HepG2 (cell line): ENCODE measurements around the gene HHIPL2. TPM values are rescaled to one million over a fixed set of nuclear protein-coding genes. Genes with fewer than 3 reads are reported as not detected.

Experiments used
- CEBPB ChIP-seq: IDR thresholded peaks from 2 replicates; pipeline ENCODE4 v1.6.1; 2011; ENCODE audit warnings: low read depth, low read length, improper control_type of control experiment, borderline replicate concordance
- FOXK1 ChIP-seq: sonication (generic); formaldehyde crosslinking; IDR thresholded peaks from 2 replicates; pipeline ENCODE4 v1.4.0; 2020; ENCODE audit warnings: low read depth, missing genetic modification reagents, borderline replicate concordance
- JUNB ChIP-seq: sonication (generic); formaldehyde crosslinking; IDR thresholded peaks from 2 replicates; pipeline ENCODE4 v1.8.0; 2022; ENCODE audit warnings: missing genetic modification reagents, mild to moderate bottlenecking, borderline replicate concordance
- KLF13 ChIP-seq: sonication (generic); formaldehyde crosslinking; IDR thresholded peaks from 2 replicates; pipeline ENCODE4 v1.4.0; 2020; ENCODE audit warnings: mild to moderate bottlenecking, missing genetic modification reagents
- KLF16 ChIP-seq, 2 experiments: sonication (generic) in 1 of 2; formaldehyde crosslinking in 1 of 2; IDR thresholded peaks; 2 replicates each; pipeline versions ENCODE4 v1.6.1 to v1.8.0; 2016 to 2023; ENCODE audit warnings: missing genetic modification reagents in 2 of 2, missing compliant biosample characterization in 1 of 2
- MAFF ChIP-seq: IDR thresholded peaks from 2 replicates; pipeline ENCODE4 v1.6.1; 2011; ENCODE audit warnings: low read depth, low read length, improper control_type of control experiment
- MIXL1 ChIP-seq: IDR thresholded peaks from 2 replicates; pipeline ENCODE4 v1.6.1; 2016
- SPEN ChIP-seq: sonication (generic); formaldehyde crosslinking; IDR thresholded peaks from 2 replicates; pipeline ENCODE4 v1.5.1; 2020; ENCODE audit warnings: low read depth, mild to moderate bottlenecking, missing genetic modification reagents
- ZBTB1 ChIP-seq: sonication (generic); formaldehyde crosslinking; IDR thresholded peaks from 2 replicates; pipeline ENCODE4 v1.4.0; 2020; ENCODE audit warnings: missing genetic modification reagents, borderline replicate concordance
- ZNF383 ChIP-seq: sonication (generic); formaldehyde crosslinking; IDR thresholded peaks from 2 replicates; pipeline ENCODE4 v1.4.0; 2020; ENCODE audit warnings: missing genetic modification reagents, mild to moderate bottlenecking, borderline replicate concordance
- ZNF430 ChIP-seq: sonication (generic); formaldehyde crosslinking; IDR thresholded peaks from 2 replicates; pipeline ENCODE4 v1.9.0; 2021; ENCODE audit warnings: mild to moderate bottlenecking, missing genetic modification reagents
- ZNF546 ChIP-seq: sonication (generic); formaldehyde crosslinking; conservative IDR thresholded peaks from 2 replicates; pipeline ENCODE4 v1.8.1; 2023; ENCODE audit warnings: mild to moderate bottlenecking, missing genetic modification reagents
- ZNF652 ChIP-seq: IDR thresholded peaks from 2 replicates; pipeline ENCODE4 v1.6.1; 2016; ENCODE audit warnings: low read depth, borderline replicate concordance
- ZNF780A ChIP-seq: sonication (generic); formaldehyde crosslinking; IDR thresholded peaks from 2 replicates; pipeline ENCODE4 v1.8.0; 2022; ENCODE audit warnings: mild to moderate bottlenecking, missing genetic modification reagents, moderate library complexity
- ZSCAN22 ChIP-seq: sonication (generic); formaldehyde crosslinking; IDR thresholded peaks from 2 replicates; pipeline ENCODE4 v1.4.0; 2020; ENCODE audit warnings: mild to moderate bottlenecking, missing genetic modification reagents
- polyA plus RNA-seq, 8 experiments: library from polyadenylated mRNA; depleted of rRNA in 3 of 8; stranded (reverse) in 7 of 8; unstranded in 1 of 8; fragments of >200 nt; fragmentation: Illumina TruSeq in 4 of 8; extraction: Trizol in 4 of 8; gene quantifications; 2 replicates each; pipeline versions ENCODE4 v1.2.1 to v1.2.3, GENCODE V29; 2011 to 2016; ENCODE audit warnings: low read depth in 4 of 8, missing spikeins in 1 of 8, mixed read lengths in 1 of 8; ENCODE audit not compliant: insufficient read depth in 1 of 8
- total RNA-seq, 5 experiments: library from RNA; depleted of rRNA; stranded (reverse); fragments of >200 nt; fragmentation: Illumina TruSeq; extraction: Trizol; gene quantifications; 2 replicates each; pipeline ENCODE4 v1.2.3, GENCODE V29; 2016; ENCODE audit warnings: low read depth in 1 of 5
- TF ChIP-seq, protein P1 (sequence below): sonication (generic); formaldehyde crosslinking; IDR thresholded peaks from 2 replicates; pipeline ENCODE4 v1.4.0; 2020; ENCODE audit warnings: missing genetic modification reagents
- TF ChIP-seq, protein P2 (sequence below): sonication (generic); formaldehyde crosslinking; IDR thresholded peaks from 2 replicates; pipeline ENCODE4 v1.4.0; 2020; ENCODE audit warnings: missing genetic modification reagents, mild to moderate bottlenecking, borderline replicate concordance
- TF ChIP-seq, protein P3 (sequence below): sonication (generic); formaldehyde crosslinking; IDR thresholded peaks from 2 replicates; pipeline ENCODE4 v1.5.0; 2020; ENCODE audit warnings: mild to moderate bottlenecking, missing genetic modification reagents, moderate library complexity
- TF ChIP-seq, protein P4 (sequence below): sonication (generic); formaldehyde crosslinking; IDR thresholded peaks from 2 replicates; pipeline ENCODE4 v1.4.0; 2020; ENCODE audit warnings: missing genetic modification reagents

Gene HHIPL2
- total and polyA plus RNA-seq, 2 of the 13 experiments (the other 11 are each of a cell fraction or from before 2014, with no cell fraction given) = 0.53 to 1.3 TPM

DNA sequence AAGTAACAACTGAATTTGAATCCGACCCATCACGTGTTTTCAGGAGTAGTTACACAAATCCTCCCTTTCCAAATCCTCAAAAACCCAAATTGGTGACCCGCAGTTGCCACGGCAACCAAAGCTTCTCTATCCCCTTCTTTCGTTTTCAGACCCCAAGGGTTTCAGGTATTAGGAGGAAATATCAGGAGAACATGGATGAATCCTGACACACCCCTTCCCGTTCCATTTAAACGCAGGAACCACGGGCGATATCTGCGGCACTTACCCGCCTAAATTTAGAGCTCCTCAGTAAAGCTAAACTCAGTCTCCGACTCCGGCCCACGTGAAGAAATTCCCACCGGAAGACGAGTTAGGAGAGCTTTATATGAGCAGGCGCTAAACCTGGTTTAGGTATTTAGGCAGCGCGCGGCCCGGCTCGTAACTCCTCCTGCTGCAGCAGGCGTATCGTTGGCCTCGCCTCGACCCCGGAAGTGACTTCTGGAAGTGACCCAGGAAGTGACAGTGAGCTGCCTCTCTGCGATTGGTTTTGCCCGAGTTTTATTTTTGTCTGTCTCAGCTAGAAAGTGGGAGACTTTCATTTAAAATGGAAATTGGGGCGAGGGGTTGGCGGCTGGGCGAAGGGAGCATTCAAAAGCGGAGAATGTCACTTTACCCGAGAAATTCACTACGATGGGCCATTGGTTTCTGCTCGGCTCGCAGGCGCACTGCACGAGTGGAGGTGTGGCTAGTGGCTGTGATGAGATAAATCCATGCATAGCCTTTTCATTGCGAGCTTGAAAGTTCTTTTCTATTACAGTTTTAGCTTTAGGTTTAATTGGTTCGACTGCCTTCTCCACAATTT lies 41.8 kb upstream of the HHIPL2 start, which contains the start of gene TAF1A (continued):
- TF ChIP-seq FOXK1 (CRISPR knock-in tag) (peak; percentile 62; the same call in 1 of the 2 replicates), ZNF383 (CRISPR knock-in tag) (no peak), MAFF (peak; percentile 49; the same call in 1 of the 2 replicates), MIXL1 (0 out of 2 replicates have a peak, but pooled peaks have one; percentile 5), JUNB (CRISPR knock-in tag) (no peak), ZNF652 (CRISPR knock-in tag) (no peak), SPEN (CRISPR knock-in tag) (peak; percentile 41; the same call in 1 of the 2 replicates), ZBTB1 (CRISPR knock-in tag) (no peak), KLF13 (CRISPR knock-in tag) (no peak), ZNF780A (no peak), ZSCAN22 (no peak), ZNF430 (CRISPR knock-in tag) (no peak), ZNF546 (peak; percentile 47; the same call in 1 of the 2 replicates), KLF16 (CRISPR knock-in tag; IDR thresholded peaks at IDR 0.05) (no peak; a peak in 1 of 4 replicates), CEBPB (no peak)
- TF ChIP-seq, protein P1, sequence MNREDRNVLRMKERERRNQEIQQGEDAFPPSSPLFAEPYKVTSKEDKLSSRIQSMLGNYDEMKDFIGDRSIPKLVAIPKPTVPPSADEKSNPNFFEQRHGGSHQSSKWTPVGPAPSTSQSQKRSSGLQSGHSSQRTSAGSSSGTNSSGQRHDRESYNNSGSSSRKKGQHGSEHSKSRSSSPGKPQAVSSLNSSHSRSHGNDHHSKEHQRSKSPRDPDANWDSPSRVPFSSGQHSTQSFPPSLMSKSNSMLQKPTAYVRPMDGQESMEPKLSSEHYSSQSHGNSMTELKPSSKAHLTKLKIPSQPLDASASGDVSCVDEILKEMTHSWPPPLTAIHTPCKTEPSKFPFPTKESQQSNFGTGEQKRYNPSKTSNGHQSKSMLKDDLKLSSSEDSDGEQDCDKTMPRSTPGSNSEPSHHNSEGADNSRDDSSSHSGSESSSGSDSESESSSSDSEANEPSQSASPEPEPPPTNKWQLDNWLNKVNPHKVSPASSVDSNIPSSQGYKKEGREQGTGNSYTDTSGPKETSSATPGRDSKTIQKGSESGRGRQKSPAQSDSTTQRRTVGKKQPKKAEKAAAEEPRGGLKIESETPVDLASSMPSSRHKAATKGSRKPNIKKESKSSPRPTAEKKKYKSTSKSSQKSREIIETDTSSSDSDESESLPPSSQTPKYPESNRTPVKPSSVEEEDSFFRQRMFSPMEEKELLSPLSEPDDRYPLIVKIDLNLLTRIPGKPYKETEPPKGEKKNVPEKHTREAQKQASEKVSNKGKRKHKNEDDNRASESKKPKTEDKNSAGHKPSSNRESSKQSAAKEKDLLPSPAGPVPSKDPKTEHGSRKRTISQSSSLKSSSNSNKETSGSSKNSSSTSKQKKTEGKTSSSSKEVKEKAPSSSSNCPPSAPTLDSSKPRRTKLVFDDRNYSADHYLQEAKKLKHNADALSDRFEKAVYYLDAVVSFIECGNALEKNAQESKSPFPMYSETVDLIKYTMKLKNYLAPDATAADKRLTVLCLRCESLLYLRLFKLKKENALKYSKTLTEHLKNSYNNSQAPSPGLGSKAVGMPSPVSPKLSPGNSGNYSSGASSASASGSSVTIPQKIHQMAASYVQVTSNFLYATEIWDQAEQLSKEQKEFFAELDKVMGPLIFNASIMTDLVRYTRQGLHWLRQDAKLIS (CRISPR knock-in tag) = no peak
- TF ChIP-seq, protein P2, sequence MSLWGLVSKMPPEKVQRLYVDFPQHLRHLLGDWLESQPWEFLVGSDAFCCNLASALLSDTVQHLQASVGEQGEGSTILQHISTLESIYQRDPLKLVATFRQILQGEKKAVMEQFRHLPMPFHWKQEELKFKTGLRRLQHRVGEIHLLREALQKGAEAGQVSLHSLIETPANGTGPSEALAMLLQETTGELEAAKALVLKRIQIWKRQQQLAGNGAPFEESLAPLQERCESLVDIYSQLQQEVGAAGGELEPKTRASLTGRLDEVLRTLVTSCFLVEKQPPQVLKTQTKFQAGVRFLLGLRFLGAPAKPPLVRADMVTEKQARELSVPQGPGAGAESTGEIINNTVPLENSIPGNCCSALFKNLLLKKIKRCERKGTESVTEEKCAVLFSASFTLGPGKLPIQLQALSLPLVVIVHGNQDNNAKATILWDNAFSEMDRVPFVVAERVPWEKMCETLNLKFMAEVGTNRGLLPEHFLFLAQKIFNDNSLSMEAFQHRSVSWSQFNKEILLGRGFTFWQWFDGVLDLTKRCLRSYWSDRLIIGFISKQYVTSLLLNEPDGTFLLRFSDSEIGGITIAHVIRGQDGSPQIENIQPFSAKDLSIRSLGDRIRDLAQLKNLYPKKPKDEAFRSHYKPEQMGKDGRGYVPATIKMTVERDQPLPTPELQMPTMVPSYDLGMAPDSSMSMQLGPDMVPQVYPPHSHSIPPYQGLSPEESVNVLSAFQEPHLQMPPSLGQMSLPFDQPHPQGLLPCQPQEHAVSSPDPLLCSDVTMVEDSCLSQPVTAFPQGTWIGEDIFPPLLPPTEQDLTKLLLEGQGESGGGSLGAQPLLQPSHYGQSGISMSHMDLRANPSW (CRISPR knock-in tag) = no peak
- TF ChIP-seq, protein P3, sequence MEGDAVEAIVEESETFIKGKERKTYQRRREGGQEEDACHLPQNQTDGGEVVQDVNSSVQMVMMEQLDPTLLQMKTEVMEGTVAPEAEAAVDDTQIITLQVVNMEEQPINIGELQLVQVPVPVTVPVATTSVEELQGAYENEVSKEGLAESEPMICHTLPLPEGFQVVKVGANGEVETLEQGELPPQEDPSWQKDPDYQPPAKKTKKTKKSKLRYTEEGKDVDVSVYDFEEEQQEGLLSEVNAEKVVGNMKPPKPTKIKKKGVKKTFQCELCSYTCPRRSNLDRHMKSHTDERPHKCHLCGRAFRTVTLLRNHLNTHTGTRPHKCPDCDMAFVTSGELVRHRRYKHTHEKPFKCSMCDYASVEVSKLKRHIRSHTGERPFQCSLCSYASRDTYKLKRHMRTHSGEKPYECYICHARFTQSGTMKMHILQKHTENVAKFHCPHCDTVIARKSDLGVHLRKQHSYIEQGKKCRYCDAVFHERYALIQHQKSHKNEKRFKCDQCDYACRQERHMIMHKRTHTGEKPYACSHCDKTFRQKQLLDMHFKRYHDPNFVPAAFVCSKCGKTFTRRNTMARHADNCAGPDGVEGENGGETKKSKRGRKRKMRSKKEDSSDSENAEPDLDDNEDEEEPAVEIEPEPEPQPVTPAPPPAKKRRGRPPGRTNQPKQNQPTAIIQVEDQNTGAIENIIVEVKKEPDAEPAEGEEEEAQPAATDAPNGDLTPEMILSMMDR (CRISPR knock-in tag) = 0 out of 2 replicates have a peak, but pooled peaks have one; percentile 2
- TF ChIP-seq, protein P4, sequence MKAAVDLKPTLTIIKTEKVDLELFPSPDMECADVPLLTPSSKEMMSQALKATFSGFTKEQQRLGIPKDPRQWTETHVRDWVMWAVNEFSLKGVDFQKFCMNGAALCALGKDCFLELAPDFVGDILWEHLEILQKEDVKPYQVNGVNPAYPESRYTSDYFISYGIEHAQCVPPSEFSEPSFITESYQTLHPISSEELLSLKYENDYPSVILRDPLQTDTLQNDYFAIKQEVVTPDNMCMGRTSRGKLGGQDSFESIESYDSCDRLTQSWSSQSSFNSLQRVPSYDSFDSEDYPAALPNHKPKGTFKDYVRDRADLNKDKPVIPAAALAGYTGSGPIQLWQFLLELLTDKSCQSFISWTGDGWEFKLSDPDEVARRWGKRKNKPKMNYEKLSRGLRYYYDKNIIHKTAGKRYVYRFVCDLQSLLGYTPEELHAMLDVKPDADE (CRISPR knock-in tag) = no peak
